ENCODE results near the gene LILRB5. TPM values are rescaled to one million over a fixed set of nuclear protein-coding genes. Genes with fewer than 3 reads are reported as not detected.

LILRB5 gene
- total RNA-seq, 4 donors from 2014 or later, result 46.2 to 62.3 (median 54.8) TPM

DNA sequence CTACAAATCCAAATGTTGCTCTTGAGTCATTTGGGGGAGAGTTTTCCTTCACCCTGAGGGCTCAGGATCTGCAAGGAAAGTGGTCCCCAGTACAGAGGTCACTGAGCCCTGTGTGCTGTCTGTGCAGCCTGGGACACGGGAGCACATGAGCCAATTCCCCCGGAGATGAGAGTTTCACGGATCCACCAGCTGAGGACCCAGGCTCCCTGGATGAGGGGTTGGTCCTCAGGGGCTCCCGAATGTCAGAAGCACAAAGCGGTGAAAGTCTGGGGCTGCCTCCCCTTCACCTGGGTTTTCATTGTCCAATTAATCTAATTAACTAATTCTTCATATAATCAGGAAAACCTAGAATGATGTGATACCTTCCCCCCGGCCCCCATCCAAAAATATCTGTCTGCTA is 37.5 kb upstream of the LILRB5 start:
- TF ChIP-seq, protein P1, sequence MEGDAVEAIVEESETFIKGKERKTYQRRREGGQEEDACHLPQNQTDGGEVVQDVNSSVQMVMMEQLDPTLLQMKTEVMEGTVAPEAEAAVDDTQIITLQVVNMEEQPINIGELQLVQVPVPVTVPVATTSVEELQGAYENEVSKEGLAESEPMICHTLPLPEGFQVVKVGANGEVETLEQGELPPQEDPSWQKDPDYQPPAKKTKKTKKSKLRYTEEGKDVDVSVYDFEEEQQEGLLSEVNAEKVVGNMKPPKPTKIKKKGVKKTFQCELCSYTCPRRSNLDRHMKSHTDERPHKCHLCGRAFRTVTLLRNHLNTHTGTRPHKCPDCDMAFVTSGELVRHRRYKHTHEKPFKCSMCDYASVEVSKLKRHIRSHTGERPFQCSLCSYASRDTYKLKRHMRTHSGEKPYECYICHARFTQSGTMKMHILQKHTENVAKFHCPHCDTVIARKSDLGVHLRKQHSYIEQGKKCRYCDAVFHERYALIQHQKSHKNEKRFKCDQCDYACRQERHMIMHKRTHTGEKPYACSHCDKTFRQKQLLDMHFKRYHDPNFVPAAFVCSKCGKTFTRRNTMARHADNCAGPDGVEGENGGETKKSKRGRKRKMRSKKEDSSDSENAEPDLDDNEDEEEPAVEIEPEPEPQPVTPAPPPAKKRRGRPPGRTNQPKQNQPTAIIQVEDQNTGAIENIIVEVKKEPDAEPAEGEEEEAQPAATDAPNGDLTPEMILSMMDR (IDR thresholded peaks at IDR 0.05; ENCODE audit: low read depth), result no peak

GRCh38 chr19:54287456-54287855 is 30.4 kb upstream of the LILRB5 start:
- TF ChIP-seq, protein P1 (IDR thresholded peaks at IDR 0.05; ENCODE audit: low read depth), result no peak

DNA sequence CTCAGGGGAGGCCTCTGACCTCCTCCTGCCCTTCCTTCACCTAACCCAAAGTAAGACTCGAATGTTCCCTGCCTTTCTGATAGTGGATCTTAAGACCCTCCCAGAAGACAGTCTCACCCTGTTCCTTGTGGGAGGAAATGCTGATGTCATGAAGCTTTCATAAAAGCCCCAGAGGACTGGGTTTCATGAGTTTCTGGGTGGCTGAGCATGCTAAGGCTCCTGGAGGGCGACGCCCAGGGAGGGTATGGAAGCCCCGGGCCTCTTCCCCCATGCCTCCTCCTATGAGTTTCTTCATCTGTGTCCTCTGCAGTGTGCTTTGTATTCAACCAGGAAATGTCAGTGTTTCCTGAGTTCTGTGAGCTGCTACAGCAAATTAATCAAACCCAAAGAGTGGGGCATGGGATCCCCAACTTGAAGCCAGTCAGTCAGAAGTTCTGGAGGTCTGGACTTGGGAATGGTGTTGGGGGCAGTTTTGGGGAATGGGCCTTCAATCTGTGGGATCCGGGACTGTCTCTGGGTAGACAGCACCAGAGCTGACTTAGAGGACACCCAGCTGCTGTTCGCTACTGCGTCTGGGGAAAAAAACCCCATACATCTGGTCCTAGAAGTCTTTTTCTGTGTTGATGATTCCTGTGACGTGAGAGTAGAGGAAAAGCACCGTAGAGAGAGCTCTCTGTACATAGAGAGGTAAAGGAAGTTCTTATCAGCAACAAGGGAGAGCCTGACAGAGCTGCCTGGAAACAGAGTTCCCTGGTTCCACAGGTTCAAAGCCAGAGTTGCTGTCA is 25.8 kb upstream of the LILRB5 start:
- TF ChIP-seq, protein P1 (IDR thresholded peaks at IDR 0.05; ENCODE audit: low read depth), result no peak

DNA sequence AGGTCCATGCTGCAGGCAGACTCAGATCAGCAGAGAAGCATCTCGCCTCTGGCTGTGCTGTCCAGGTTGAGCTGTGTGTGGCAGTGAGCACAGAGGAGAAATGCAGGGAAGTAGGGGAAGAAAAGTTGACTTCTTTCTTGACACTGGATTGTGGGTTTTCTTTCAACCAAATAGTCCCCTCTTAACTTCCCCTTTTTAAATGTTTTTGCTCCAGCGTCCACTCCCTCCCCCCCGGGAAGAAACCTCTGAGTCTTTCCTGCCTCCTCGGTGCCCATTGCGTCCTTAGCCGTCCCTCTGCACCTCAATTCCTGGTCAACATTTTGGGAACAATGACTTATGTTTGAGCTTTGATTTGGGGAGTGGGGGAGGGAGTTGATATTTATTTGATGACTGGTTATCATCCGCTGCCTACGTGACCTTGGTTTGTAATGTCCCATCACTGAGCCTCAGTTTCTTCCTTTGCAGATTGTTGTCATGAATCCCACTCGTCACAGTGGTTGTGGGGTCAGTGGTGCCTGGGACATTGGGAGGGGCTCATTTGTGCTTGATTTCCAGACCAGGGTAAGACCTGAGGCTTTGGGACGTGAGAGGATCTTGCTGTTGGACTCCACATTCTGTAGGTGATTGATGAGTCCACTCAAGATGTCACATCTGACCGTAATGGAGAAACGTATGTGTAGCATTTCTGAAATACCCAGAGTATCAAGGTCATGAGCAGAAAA is 24.1 kb upstream of the LILRB5 start, which contains the start of gene LILRB2:
LILRB2 (minus strand) TSS at position 104 of the 722 bp plus-strand sequence. CDS start 614 bp downstream, outside the sequence.
- TF ChIP-seq, protein P1 (IDR thresholded peaks at IDR 0.05; ENCODE audit: low read depth), result no peak

DNA sequence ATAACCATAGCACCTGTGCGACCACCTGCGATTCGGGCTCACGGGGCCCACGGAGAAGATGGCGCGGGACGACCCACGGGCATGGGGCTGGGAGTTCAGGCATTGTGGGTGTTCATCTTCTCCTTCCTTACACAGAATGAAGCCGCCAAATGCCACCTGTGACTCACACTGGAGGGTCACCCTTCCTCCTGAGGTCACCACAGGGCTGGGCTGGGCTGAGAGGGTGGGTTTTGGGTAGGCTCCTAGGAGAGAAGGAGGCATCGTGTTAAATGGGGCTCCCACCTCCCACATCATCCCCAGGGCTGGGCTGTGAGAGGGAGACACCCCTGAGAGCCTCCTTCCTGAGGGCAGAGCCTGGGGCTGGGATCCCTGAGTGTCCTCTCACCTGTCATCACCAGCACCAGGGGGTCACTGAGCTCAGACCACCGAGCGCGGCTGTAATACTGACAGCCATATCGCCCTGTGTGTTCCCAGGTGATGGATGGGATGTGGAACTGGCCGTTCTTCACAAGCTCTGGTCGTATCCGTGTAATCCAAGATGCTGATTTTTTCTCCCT is 22.4 kb upstream of the LILRB5 start:
- TF ChIP-seq, protein P1 (IDR thresholded peaks at IDR 0.05; ENCODE audit: low read depth), result no peak

- TF ChIP-seq, protein P1 (IDR thresholded peaks at IDR 0.05; ENCODE audit: low read depth), result no peak
These were observed 18.9 kb upstream of the LILRB5 start for GRCh38 chr19:54275951-54276350.

GRCh38 chr19:54273821-54274220 is 16.7 kb upstream of the LILRB5 start:
- TF ChIP-seq, protein P1 (IDR thresholded peaks at IDR 0.05; ENCODE audit: low read depth), result no peak

All from subcutaneous adipose tissue (tissue), 4 donors.